Glutamatergic neuron (in vitro differentiated cells): ENCODE data around the gene PRRG1. TPM values are rescaled to one million over a fixed set of nuclear protein-coding genes. Genes with fewer than 3 reads are reported as not detected.
A peak's percentile ranks its signal among the peaks of the same experiment; 100 is the strongest.
"Not testable (repeated sequence)": the region's sequence is repeated elsewhere in the genome, so short reads cannot be mapped to it uniquely, and the experiment has no call there.

Experiments used
- DNase-seq: peaks from one replicate; pipeline ENCODE4 v3.0.0; 2022
- H3K27ac Mint-ChIP-seq: one replicate; pipeline ENCODE4 v1.8.0; 2020; ENCODE audit warnings: mild to moderate bottlenecking, mixed read lengths, inconsistent platforms; ENCODE audit not compliant: unreplicated experiment
- H3K27me3 Mint-ChIP-seq: one replicate; pipeline ENCODE4 v1.8.0; 2020; ENCODE audit warnings: mild to moderate bottlenecking, moderate library complexity, mixed read lengths, inconsistent platforms; ENCODE audit not compliant: unreplicated experiment
- H3K36me3 Mint-ChIP-seq: one replicate; pipeline ENCODE4 v1.8.0; 2020; ENCODE audit warnings: mild to moderate bottlenecking, mixed read lengths, inconsistent platforms; ENCODE audit not compliant: unreplicated experiment
- H3K4me1 Mint-ChIP-seq: one replicate; pipeline ENCODE4 v1.8.0; 2020; ENCODE audit warnings: mild to moderate bottlenecking, low read depth, mixed read lengths, inconsistent platforms; ENCODE audit not compliant: unreplicated experiment
- H3K4me3 Mint-ChIP-seq: one replicate; pipeline ENCODE4 v1.8.0; 2020; ENCODE audit warnings: mild to moderate bottlenecking, mixed read lengths, inconsistent platforms; ENCODE audit not compliant: unreplicated experiment
- H3K9me3 Mint-ChIP-seq: one replicate; pipeline ENCODE4 v1.8.0; 2020; ENCODE audit warnings: mild to moderate bottlenecking, moderate library complexity, mixed read lengths, inconsistent platforms; ENCODE audit not compliant: unreplicated experiment
- long read RNA-seq: library from polyadenylated mRNA; unstranded; transcript quantifications from one replicate; pipeline ENCODE4 v2.0.0, GENCODE V29; 2020; ENCODE audit not compliant: unreplicated experiment
- total RNA-seq: library from RNA; stranded (reverse); fragmentation: NEBNext Ultra II Directional; extraction: Animal tissue kit (Norgen Biotek cat#: 25700); gene quantifications from one replicate; pipeline ENCODE4 v1.2.1, GENCODE V29; 2021; ENCODE audit not compliant: unreplicated experiment
- TF ChIP-seq, protein P1 (sequence below): fragments of 200-600 bp; sonication (generic); IDR thresholded peaks from one replicate; pipeline ENCODE4 v1.5.0; 2021; ENCODE audit not compliant: partially characterized antibody, unreplicated experiment

The PRRG1 gene
- 4.4 TPM for total RNA-seq
- long read RNA-seq = 0 reads

DNA sequence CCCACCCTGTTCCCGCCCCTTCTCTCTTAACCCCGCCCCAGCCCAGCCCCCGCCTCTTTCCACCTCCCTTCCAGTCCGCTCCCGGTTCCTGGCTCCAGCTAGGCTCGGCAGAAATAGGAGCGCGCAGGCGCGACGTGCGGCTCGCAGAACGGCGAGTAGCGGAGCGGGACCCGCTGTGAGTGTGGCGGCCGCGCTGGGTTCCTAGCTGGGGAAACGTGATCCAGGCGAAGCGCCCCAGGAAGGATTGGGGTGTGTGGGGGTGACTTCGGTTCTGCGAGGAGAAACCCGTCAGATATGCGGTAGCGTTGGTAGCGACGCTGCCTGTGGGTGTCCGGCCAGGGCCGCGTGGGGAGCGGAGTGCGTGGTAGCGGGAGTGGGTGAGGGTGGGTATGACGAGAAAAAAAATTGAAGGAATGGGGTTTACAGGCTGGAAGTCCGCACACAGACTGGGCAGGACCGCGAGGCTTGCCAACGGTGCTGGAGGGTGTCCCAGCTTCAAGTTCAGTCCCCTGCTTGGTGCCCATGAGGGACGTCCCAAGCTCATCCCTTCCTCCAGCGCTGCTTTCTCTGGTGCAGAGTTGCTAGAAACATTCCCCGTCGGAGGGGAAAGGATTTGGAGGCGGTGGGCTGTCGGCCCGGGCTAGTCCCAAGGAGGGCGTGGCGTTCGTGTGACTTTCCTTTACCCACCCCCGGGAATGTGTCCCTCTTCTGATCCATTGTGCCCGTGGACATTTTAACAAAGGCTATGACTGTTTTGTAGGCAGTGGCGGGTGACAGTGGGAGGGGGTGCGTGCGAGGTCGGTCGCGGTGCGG lies at the start of gene PRRG1:
Gene PRRG1, plus strand, starts transcription at position 144 of the 813 bp plus-strand sequence. CDS start 56,886 bp downstream, outside the sequence.
- no peaks in the 10 kb centered on the region for H3K9me3 Mint-ChIP-seq
- TF ChIP-seq, protein P1, sequence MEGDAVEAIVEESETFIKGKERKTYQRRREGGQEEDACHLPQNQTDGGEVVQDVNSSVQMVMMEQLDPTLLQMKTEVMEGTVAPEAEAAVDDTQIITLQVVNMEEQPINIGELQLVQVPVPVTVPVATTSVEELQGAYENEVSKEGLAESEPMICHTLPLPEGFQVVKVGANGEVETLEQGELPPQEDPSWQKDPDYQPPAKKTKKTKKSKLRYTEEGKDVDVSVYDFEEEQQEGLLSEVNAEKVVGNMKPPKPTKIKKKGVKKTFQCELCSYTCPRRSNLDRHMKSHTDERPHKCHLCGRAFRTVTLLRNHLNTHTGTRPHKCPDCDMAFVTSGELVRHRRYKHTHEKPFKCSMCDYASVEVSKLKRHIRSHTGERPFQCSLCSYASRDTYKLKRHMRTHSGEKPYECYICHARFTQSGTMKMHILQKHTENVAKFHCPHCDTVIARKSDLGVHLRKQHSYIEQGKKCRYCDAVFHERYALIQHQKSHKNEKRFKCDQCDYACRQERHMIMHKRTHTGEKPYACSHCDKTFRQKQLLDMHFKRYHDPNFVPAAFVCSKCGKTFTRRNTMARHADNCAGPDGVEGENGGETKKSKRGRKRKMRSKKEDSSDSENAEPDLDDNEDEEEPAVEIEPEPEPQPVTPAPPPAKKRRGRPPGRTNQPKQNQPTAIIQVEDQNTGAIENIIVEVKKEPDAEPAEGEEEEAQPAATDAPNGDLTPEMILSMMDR = no peak

DNA sequence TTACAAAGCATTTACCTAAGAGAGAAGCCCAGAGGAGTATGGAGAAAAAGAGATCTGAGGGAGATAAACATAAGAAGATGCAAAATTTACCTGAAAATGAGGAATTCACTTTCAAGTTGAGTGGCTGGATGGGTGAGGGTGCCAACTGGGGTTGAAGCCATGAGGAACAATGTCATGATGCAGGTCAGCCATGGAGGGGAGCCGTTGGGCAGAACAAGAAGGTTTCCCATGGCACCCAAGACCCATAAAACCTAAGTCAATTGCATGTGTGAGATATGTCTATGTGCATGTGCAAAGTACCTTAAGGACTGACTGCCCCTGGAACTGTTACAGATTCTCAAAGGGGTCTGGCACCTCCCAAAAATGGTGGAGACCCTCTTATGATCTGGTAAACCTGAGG lies 46.6 kb upstream of the PRRG1 start:
- no peaks in the 10 kb centered on the region for H3K9me3 Mint-ChIP-seq
- H3K27me3 Mint-ChIP-seq = no peaks in the 10 kb centered on the region
- DNase-seq = no peak
- no peaks in the 10 kb centered on the region for H3K4me1 Mint-ChIP-seq
- H3K27ac Mint-ChIP-seq = no peak overlapping the region
- H3K4me3 Mint-ChIP-seq = no peak overlapping the region
- no peaks in the 10 kb centered on the region for H3K36me3 Mint-ChIP-seq
- TF ChIP-seq, protein P1 = no peak

More for the DNA sequence above, at the start of gene PRRG1:
- peak; percentile 85 for DNase-seq
- H3K36me3 Mint-ChIP-seq = no peaks in the 10 kb centered on the region
- H3K4me1 Mint-ChIP-seq = peaks cover 2% of the 10 kb centered on the region
- peak within 1 kb of the TSS; percentile 90 for H3K4me3 Mint-ChIP-seq
- H3K27me3 Mint-ChIP-seq = peaks cover 4% of the 10 kb centered on the region
- peak within 1 kb of the TSS; percentile 38 for H3K27ac Mint-ChIP-seq

DNA sequence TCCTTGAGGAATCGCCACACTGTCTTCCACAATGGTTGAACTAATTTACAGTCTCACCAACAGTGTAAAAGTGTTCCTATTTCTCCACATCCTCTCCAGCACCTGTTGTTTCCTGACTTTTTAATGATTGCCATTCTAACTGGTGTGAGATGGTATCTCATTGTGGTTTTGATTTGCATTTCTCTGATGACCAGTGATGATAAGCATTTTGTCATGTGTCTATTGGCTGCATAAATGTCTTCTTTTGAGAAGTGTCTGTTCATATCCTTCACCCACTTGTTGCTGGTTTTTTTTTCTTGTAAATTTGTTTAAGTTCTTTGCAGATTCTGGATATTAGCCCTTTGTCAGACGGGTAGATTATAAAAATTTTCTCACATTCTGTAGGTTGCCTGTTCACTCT lies 43.9 kb upstream of the PRRG1 start:
- not testable (repeated sequence) for H3K36me3 Mint-ChIP-seq, DNase-seq, H3K4me1 Mint-ChIP-seq, H3K27me3 Mint-ChIP-seq, H3K9me3 Mint-ChIP-seq, H3K4me3 Mint-ChIP-seq, H3K27ac Mint-ChIP-seq

DNA sequence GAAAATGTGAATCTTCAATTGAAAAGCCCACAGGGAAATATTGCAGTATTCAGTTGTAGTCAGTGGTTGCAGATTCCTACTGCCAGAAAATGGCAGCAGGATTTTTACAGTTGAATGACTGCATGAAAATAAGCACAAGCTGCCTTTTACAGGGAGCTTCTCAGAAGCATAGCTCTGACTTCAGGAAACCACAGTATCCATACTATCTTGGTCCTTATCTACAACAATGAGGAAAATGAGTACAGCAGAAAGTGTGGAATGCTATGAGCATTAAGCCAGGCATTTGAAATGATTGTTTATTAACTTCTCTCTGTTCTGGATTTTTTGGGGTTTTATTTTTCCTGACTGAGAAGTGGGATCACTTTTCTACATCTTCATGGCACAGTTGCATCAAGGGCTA lies 34.6 kb upstream of the PRRG1 start:
- TF ChIP-seq, protein P1 = no peak
- Mint-ChIP-seq H3K36me3 (no peaks in the 10 kb centered on the region), H3K4me1 (no peaks in the 10 kb centered on the region), H3K27me3 (no peaks in the 10 kb centered on the region), H3K9me3 (no peaks in the 10 kb centered on the region), H3K27ac (no peak overlapping the region), H3K4me3 (no peak overlapping the region)
- no peak for DNase-seq

DNA sequence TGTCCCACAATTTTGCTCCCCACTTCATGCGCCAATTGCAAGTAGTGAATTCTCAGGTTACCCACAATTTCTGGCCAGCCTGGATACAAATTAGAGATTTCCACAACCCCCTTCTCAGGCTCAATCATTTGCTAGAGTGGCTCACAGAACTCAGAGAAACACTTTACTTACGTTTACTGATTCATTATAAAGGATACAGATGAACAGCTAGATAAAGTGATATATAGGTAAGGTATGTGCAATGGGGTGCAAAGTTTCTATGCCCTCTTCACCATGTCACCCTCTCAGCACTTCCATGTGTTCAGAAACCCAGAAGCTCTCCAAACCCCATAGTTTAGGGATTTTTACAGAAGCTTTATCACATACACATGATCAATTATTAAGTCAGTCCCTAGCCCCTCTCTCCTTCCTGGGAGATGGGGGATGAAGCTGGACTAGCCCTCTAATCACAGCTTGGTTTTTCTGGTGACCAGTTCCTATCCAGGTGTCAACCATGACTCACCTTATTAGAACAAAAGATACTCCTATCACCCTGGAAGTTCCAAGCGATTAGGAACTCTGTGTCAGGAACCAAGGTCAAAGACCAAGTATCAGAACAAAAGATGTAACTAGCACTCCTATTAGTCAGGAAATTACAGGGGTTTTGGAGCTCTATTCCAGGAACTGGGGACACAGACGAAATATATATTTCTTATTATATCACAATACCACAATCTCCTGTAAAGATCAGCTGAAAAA lies 33.5 kb upstream of the PRRG1 start:
- H3K9me3 Mint-ChIP-seq = no peaks in the 10 kb centered on the region
- no peaks in the 10 kb centered on the region for H3K27me3 Mint-ChIP-seq
- TF ChIP-seq, protein P1 = no peak
- H3K36me3 Mint-ChIP-seq = no peaks in the 10 kb centered on the region
- H3K27ac Mint-ChIP-seq = no peak overlapping the region
- H3K4me1 Mint-ChIP-seq = no peaks in the 10 kb centered on the region
- no peak for DNase-seq
- no peak overlapping the region for H3K4me3 Mint-ChIP-seq
